Esophagus squamous epithelium (tissue), 4 donors: Measurements from ENCODE around the gene CAMK4.
"Not testable (repeated sequence)": the region's sequence is repeated elsewhere in the genome, so short reads cannot be mapped to it uniquely, and the experiment has no call there.

ENCODE experiments used
- CTCF ChIP-seq, 6 experiments: fragments of 450-650 bp in 4 of 6; fragments of 200-600 bp in 2 of 6; sonication (generic) in 2 of 6; IDR thresholded peaks; one replicate each; pipeline ENCODE4 v1.5.1; 2016 to 2019; ENCODE audit warnings: antibody characterized with exemption in 6 of 6, mild to moderate bottlenecking in 4 of 6, moderate library complexity in 4 of 6
- POLR2A ChIP-seq, 4 donors: fragments of 450-650 bp; IDR thresholded peaks; one replicate each; pipeline ENCODE4 v1.6.1; 2017; ENCODE audit warnings: antibody characterized with exemption in 4 of 4, mild to moderate bottlenecking in 4 of 4, moderate library complexity in 3 of 4

- TF ChIP-seq CTCF, POLR2A (IDR thresholded peaks at IDR 0.05): not testable (repeated sequence)
These were observed 185.1 kb downstream of the CAMK4 start for GRCh38 chr5:111409266-111409665.
